K562 treated with DMSO at 1 percent for 48 hours (cell line): ENCODE measurements around the gene SIRPB2. TPM values are rescaled to one million over a fixed set of nuclear protein-coding genes. Genes with fewer than 3 reads are reported as not detected.

Experiments used
- total RNA-seq: library from RNA; unstranded; fragments of 300-600 nt; gene quantifications from 2 replicates; pipeline ENCODE4 v1.2.3, GENCODE V29; 2022; ENCODE audit warnings: low replicate concordance; ENCODE audit errors: extremely low read depth

The SIRPB2 gene
- not detected in 2 replicates for total RNA-seq

DNA sequence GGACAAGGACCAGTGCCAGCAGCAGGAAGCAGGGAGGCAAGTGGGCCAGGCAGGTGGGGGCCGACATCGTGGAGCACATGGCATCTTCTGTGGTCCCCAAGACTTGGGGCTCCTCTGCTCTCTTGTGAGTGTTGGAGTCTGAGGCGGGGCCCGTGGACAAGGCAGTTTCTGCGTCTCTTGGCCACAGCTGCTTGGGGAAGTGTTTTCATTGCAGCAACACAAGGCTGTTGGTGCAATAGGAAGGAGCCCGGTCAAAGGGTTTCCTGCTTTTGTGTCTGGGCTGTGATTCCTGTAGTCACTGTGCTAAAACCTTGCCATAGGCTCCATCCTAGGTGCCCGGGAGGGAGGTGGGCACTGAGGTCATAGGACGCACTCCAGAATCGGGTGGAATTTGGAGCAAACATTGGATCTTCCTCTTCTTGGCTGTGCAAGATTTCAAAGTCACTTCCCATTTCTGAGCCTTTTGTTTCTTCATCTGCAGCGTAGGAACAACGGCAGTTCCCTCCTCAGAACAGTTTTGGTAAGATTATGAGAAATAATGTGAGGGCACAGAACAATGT, at the start of gene SIRPB2:
TSS of gene SIRPB2 (minus strand) at position 140 of the 560 bp plus-strand sequence. CDS start at position 79, 61 bp downstream.

DNA sequence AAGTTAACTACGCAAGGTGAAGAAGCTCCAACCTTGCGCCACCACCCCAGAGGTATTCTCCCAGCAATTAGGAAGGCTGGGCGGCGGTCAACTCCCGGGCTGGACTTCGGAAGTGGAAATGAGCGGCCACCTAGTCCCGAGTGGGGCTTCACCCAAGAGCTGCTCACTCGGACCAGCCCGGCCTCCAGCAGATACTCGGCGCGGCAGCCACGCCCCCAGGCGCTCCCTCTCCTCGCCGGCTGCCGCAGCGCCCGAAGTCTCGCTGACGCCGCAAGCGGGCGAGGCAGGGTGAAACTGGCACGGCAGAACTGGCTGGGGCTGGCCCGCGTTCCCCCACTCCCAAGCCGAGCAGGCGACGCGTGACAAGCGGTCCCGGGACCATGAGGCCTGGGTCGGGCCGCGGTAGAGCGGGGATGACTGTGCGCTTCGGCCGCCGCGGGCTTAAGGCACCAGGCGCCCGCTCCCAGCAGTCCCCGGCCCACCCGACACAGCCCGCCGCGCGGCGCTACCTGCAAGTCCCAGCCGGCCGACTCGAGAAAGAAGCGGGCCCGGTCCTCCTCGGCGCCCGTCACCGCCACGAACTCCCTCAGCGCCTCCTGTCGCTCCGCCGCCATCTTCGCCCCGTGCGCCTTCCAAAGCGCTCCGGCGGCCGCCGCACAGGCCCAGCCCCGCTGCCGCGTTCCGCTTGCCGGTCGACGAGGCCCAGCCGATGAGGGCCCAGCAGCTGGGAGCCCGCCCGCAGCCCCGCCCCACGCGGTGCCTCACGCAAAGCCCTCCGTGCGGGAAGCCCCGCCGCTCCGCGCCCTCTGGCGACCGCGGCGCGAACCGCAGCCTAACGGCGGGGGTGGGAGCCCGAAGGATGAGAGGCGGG, 24.8 kb downstream of the SIRPB2 start, which contains the start of gene NSFL1C:
TSS of gene NSFL1C (minus strand) at position 639 of the 871 bp plus-strand sequence. CDS start at position 614, 25 bp downstream.

Other genes with a start within 250 kb of the SIRPB2 start
- gene SNPH, start 225.1 kb downstream of the SIRPB2 start, total RNA-seq: not detected in 2 replicates
- gene SDCBP2, start 162.3 kb downstream of the SIRPB2 start, total RNA-seq: not detected in 2 replicates
- gene FKBP1A, start 98.4 kb downstream of the SIRPB2 start, total RNA-seq: not detected in 2 replicates
- not detected in 2 replicates for gene NSFL1C, start 24.6 kb downstream of the SIRPB2 start, total RNA-seq
- not detected in 2 replicates for gene SIRPD, start 66.3 kb upstream of the SIRPB2 start, total RNA-seq
- gene SIRPB1, start 128.6 kb upstream of the SIRPB2 start, total RNA-seq: not detected in 2 replicates
- not detected in 2 replicates for gene SIRPG, start 166.4 kb upstream of the SIRPB2 start, total RNA-seq